CD8-positive, alpha-beta memory T cell (primary cell): Measurements from ENCODE around the gene TLR4. TPM values are rescaled to one million over a fixed set of nuclear protein-coding genes. Genes with fewer than 3 reads are reported as not detected.

Experiments used
- CTCF ChIA-PET: fragments of 350-600 bp; sonication (Branson Sonifier 250); formaldehyde crosslinking; loops from one replicate; lab custom pipeline; 2021; ENCODE audit warnings: antibody characterized with exemption; lab: Charles Lee
- POLR2A ChIA-PET: fragments of 350-600 bp; sonication (Branson Sonifier 250); formaldehyde crosslinking; loops from one replicate; lab custom pipeline; 2021; ENCODE audit warnings: antibody characterized with exemption; lab: Charles Lee
- DNase-seq, 5 donors: peaks; one replicate each; pipeline versions ENCODE4 v3.0.0 to v3.0.0-alpha.2; 2020 to 2022; ENCODE audit warnings: mixed read lengths in 1 of 5
- H3K27ac ChIP-seq: one replicate; pipeline ENCODE4 v1.7.0; 2013; ENCODE audit warnings: low read depth, mild to moderate bottlenecking, low read length, moderate library complexity
- H3K27me3 ChIP-seq: 2 replicates; pipeline ENCODE4 v1.7.0; 2013; ENCODE audit warnings: low read length, mild to moderate bottlenecking; ENCODE audit not compliant: insufficient read depth, poor library complexity, severe bottlenecking
- H3K36me3 ChIP-seq: 2 replicates; pipeline ENCODE4 v1.7.0; 2013; ENCODE audit warnings: mild to moderate bottlenecking, low read length, moderate library complexity; ENCODE audit not compliant: insufficient read depth
- H3K4me1 ChIP-seq: 2 replicates; pipeline ENCODE4 v1.7.0; 2013; ENCODE audit warnings: mild to moderate bottlenecking, low read length, moderate library complexity; ENCODE audit not compliant: insufficient read depth
- H3K4me3 ChIP-seq: 2 replicates; pipeline ENCODE4 v1.7.0; 2013; ENCODE audit warnings: mild to moderate bottlenecking, low read length
- H3K9me3 ChIP-seq: 2 replicates; pipeline ENCODE4 v1.7.0; 2013; ENCODE audit warnings: mild to moderate bottlenecking, low read length
- H3K27ac Mint-ChIP-seq, 8 donors: one replicate each; pipeline ENCODE4 v1.8.0; 2020 to 2021; ENCODE audit warnings: mixed read lengths in 8 of 8, mild to moderate bottlenecking in 6 of 8, inconsistent platforms in 3 of 8, moderate library complexity in 3 of 8
- H3K27me3 Mint-ChIP-seq, 2 donors: one replicate each; pipeline ENCODE4 v1.8.0; 2020 to 2021; ENCODE audit warnings: mixed read lengths in 2 of 2, mild to moderate bottlenecking in 1 of 2, moderate library complexity in 1 of 2
- H3K36me3 Mint-ChIP-seq, 3 donors: one replicate each; pipeline ENCODE4 v1.8.0; 2020 to 2021; ENCODE audit warnings: mixed read lengths in 3 of 3, inconsistent platforms in 1 of 3, mild to moderate bottlenecking in 1 of 3
- H3K4me1 Mint-ChIP-seq, 3 donors: one replicate each; pipeline ENCODE4 v1.8.0; 2020 to 2021; ENCODE audit warnings: mixed read lengths in 3 of 3, inconsistent platforms in 1 of 3, mild to moderate bottlenecking in 1 of 3
- H3K4me3 Mint-ChIP-seq, 7 donors: one replicate each; pipeline ENCODE4 v1.8.0; 2020 to 2021; ENCODE audit warnings: mixed read lengths in 7 of 7, mild to moderate bottlenecking in 6 of 7, moderate library complexity in 4 of 7, inconsistent platforms in 2 of 7
- H3K9me3 Mint-ChIP-seq, 5 donors: one replicate each; pipeline ENCODE4 v1.8.0; 2020 to 2022; ENCODE audit warnings: mixed read lengths in 5 of 5, mild to moderate bottlenecking in 3 of 5, moderate library complexity in 2 of 5, inconsistent platforms in 1 of 5
- polyA plus RNA-seq: library from polyadenylated mRNA; unstranded; fragments of 300-500 nt; fragmentation: Illumina TruSeq; gene quantifications from one replicate; pipeline ENCODE4 v1.2.3, GENCODE V29; 2021
- total RNA-seq, 2 experiments: library from RNA; stranded (reverse); gene quantifications; one replicate each; pipeline ENCODE4 v1.2.3, GENCODE V29; 2021

Gene TLR4
- total and polyA plus RNA-seq, 3 experiments from 2014 or later: 0.48 to 0.51 TPM; not detected in 1

- peaks cover 11 to 15% of the 10 kb centered on the region in 2 donors for H3K27me3 Mint-ChIP-seq
- no peak overlapping the region for H3K27ac Mint-ChIP-seq
- Histone ChIP-seq H3K4me3 (no peak overlapping the region), H3K27ac (no peak overlapping the region), H3K36me3 (no peaks in the 10 kb centered on the region), H3K27me3 (no peaks in the 10 kb centered on the region), H3K4me1 (no peaks in the 10 kb centered on the region), H3K9me3 (no peaks in the 10 kb centered on the region)
- POLR2A ChIA-PET: no interaction called here
- DNase-seq: no peak
- H3K4me3 Mint-ChIP-seq: no peak overlapping the region
- no peaks in the 10 kb centered on the region for H3K4me1 Mint-ChIP-seq
- H3K9me3 Mint-ChIP-seq: peaks cover 0 to 3% (median 0%) of the 10 kb centered on the region in 5 donors
- CTCF ChIA-PET: no interaction called here
- no peaks in the 10 kb centered on the region for H3K36me3 Mint-ChIP-seq
These were observed 35.6 kb downstream of the TLR4 start for GRCh38 chr9:117739624-117740347.

DNA sequence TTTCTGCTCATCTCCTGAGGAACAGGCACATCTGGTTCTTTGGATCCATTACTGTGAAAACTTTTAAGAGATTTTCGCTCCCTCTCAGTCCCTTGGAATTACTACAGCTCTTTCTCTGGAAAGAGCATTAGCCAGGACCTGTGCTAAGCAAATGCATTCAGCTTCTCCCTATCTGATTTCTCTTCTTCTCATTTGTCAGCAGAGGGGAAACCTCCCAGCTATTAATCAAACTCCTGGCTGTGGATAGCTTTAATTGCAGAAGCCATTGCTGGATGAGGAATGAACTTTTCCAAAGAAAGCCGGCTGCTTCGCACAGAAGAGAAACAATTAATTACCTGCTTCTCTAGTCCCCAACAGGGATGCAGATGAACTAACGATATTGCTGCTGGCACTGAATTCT is 37.9 kb downstream of the TLR4 start:
- no peak overlapping the region for H3K4me3 Mint-ChIP-seq
- Histone ChIP-seq H3K27me3 (no peaks in the 10 kb centered on the region), H3K4me3 (no peak overlapping the region), H3K4me1 (no peaks in the 10 kb centered on the region), H3K9me3 (no peaks in the 10 kb centered on the region), H3K36me3 (no peaks in the 10 kb centered on the region), H3K27ac (no peak overlapping the region)
- H3K27ac Mint-ChIP-seq: peak overlapping the region in 1 of 8 donors; percentile 54
- H3K36me3 Mint-ChIP-seq: no peaks in the 10 kb centered on the region
- peaks cover 0 to 3% (median 0%) of the 10 kb centered on the region in 5 donors for H3K9me3 Mint-ChIP-seq
- CTCF ChIA-PET: no interaction called here
- H3K4me1 Mint-ChIP-seq: peaks cover 0 to 4% (median 1%) of the 10 kb centered on the region in 3 donors
- no peak for DNase-seq
- H3K27me3 Mint-ChIP-seq: peaks cover 9 to 28% of the 10 kb centered on the region in 2 donors
- POLR2A ChIA-PET: no interaction called here

- no peaks in the 10 kb centered on the region for H3K27me3 ChIP-seq
These were observed 40.2 kb downstream of the TLR4 start for GRCh38 chr9:117744369-117744768.

DNA sequence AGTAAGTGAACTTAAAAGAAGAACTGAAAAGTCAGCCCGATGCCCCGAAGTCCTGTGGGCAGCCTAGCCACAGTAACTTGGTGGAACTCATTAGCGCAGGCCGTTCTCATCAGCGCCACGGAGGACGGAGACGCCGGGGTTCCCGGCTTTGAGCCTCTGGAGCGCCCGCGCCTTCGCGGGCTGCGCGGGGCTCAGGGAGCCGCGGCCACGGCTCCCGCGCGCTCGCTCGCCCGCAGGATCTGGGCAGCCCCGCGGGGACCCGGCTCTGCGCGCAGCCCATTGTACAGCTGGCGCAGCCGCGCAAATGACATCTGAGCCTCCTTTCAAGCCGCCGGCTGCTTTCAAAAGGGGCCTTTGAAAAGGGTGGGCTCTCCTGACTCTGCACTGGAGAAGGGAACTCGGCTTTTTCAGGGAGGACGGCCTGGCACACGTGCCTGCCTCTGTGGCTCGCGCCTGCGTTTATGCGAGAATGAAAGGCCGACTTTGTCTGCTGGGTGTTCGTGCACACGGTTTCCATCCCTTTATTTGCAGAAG is 40.7 kb downstream of the TLR4 start:
- Histone ChIP-seq H3K9me3 (no peaks in the 10 kb centered on the region), H3K27ac (no peak overlapping the region), H3K27me3 (no peaks in the 10 kb centered on the region), H3K4me1 (no peaks in the 10 kb centered on the region), H3K36me3 (no peaks in the 10 kb centered on the region), H3K4me3 (no peak overlapping the region)
- no peak overlapping the region for H3K27ac Mint-ChIP-seq
- peaks cover 0 to 4% (median 1%) of the 10 kb centered on the region in 3 donors for H3K4me1 Mint-ChIP-seq
- ChIA-PET CTCF (no interaction called here), POLR2A (no interaction called here)
- peaks cover 14 to 36% of the 10 kb centered on the region in 2 donors for H3K27me3 Mint-ChIP-seq
- no peak for DNase-seq
- no peaks in the 10 kb centered on the region for H3K36me3 Mint-ChIP-seq
- no peak overlapping the region for H3K4me3 Mint-ChIP-seq
- H3K9me3 Mint-ChIP-seq: peaks cover 0 to 3% (median 0%) of the 10 kb centered on the region in 5 donors

More at GRCh38 chr9:117744369-117744768, 40.2 kb downstream of the TLR4 start:
- peaks cover 0 to 4% (median 1%) of the 10 kb centered on the region in 3 donors for H3K4me1 Mint-ChIP-seq
- Histone ChIP-seq H3K36me3 (no peaks in the 10 kb centered on the region), H3K4me1 (no peaks in the 10 kb centered on the region), H3K9me3 (no peaks in the 10 kb centered on the region), H3K4me3 (no peak overlapping the region), H3K27ac (no peak overlapping the region)
- no peak overlapping the region for H3K27ac Mint-ChIP-seq
- CTCF ChIA-PET: no interaction called here
- no peaks in the 10 kb centered on the region for H3K36me3 Mint-ChIP-seq
- peaks cover 12 to 36% of the 10 kb centered on the region in 2 donors for H3K27me3 Mint-ChIP-seq
- no peak for DNase-seq
- no peak overlapping the region for H3K4me3 Mint-ChIP-seq
- H3K9me3 Mint-ChIP-seq: peaks cover 0 to 3% (median 0%) of the 10 kb centered on the region in 5 donors
- POLR2A ChIA-PET: no interaction called here

- POLR2A ChIA-PET: no interaction called here
- Histone ChIP-seq H3K27me3 (no peaks in the 10 kb centered on the region), H3K4me3 (no peak overlapping the region), H3K9me3 (no peaks in the 10 kb centered on the region), H3K27ac (no peak overlapping the region), H3K4me1 (no peaks in the 10 kb centered on the region), H3K36me3 (no peaks in the 10 kb centered on the region)
- no peak for DNase-seq
- peaks cover 16 to 36% of the 10 kb centered on the region in 2 donors for H3K27me3 Mint-ChIP-seq
- CTCF ChIA-PET: no interaction called here
- no peak overlapping the region for H3K4me3 Mint-ChIP-seq
- peaks cover 0 to 3% (median 0%) of the 10 kb centered on the region in 5 donors for H3K9me3 Mint-ChIP-seq
- peaks cover 0 to 4% (median 1%) of the 10 kb centered on the region in 3 donors for H3K4me1 Mint-ChIP-seq
- no peaks in the 10 kb centered on the region for H3K36me3 Mint-ChIP-seq
- H3K27ac Mint-ChIP-seq: no peak overlapping the region
These were observed 41.4 kb downstream of the TLR4 start for GRCh38 chr9:117745598-117745997.

DNA sequence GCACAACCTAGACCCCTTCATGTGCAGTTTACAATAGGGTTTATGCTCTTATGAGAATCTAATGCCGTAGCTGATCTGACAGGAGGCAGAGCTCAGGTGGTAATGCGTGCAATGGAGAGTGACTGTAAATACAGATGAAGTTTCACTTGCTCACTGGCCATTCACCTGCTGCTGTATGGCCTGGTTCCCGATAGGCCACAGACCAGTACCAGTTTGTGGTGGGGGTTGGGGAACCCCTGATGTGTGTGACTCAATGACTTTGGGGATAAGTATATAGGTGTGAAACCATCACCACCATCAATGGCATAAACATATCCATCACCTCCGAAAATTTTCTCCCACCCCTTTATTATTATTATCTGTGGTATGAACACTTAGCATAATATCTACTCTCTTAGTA is 42.1 kb downstream of the TLR4 start:
- peaks cover 0 to 4% (median 1%) of the 10 kb centered on the region in 3 donors for H3K4me1 Mint-ChIP-seq
- H3K36me3 Mint-ChIP-seq: no peaks in the 10 kb centered on the region
- ChIA-PET POLR2A (no interaction called here), CTCF (no interaction called here)
- no peaks in the 10 kb centered on the region for H3K36me3 ChIP-seq
- H3K27me3 ChIP-seq: no peaks in the 10 kb centered on the region
- no peak overlapping the region for H3K4me3 ChIP-seq
- H3K4me3 Mint-ChIP-seq: no peak overlapping the region
- peaks cover 0 to 3% (median 0%) of the 10 kb centered on the region in 5 donors for H3K9me3 Mint-ChIP-seq
- H3K9me3 ChIP-seq: no peaks in the 10 kb centered on the region
- no peak overlapping the region for H3K27ac ChIP-seq
- peaks cover 16 to 36% of the 10 kb centered on the region in 2 donors for H3K27me3 Mint-ChIP-seq
- H3K4me1 ChIP-seq: no peaks in the 10 kb centered on the region
- DNase-seq: no peak
- no peak overlapping the region for H3K27ac Mint-ChIP-seq

- no peaks in the 10 kb centered on the region for H3K27me3 ChIP-seq
- H3K4me3 ChIP-seq: no peak overlapping the region
- Mint-ChIP-seq H3K4me3 (no peak overlapping the region), H3K27ac (no peak overlapping the region), H3K4me1 (peaks cover 0 to 4% (median 1%) of the 10 kb centered on the region in 3 donors), H3K9me3 (peaks cover 0 to 2% (median 0%) of the 10 kb centered on the region in 5 donors), H3K27me3 (peaks cover 12 to 34% of the 10 kb centered on the region in 2 donors), H3K36me3 (no peaks in the 10 kb centered on the region)
- H3K4me1 ChIP-seq: no peaks in the 10 kb centered on the region
- H3K9me3 ChIP-seq: no peaks in the 10 kb centered on the region
- CTCF ChIA-PET: no interaction called here
- no peak overlapping the region for H3K27ac ChIP-seq
- POLR2A ChIA-PET: no interaction called here
- no peak for DNase-seq
- no peaks in the 10 kb centered on the region for H3K36me3 ChIP-seq
These were observed 43.3 kb downstream of the TLR4 start for GRCh38 chr9:117747386-117747970.

GRCh38 chr9:117750401-117750800 is 46.2 kb downstream of the TLR4 start:
- Histone ChIP-seq H3K4me1 (no peaks in the 10 kb centered on the region), H3K4me3 (no peak overlapping the region), H3K27me3 (no peaks in the 10 kb centered on the region), H3K9me3 (no peaks in the 10 kb centered on the region), H3K27ac (no peak overlapping the region), H3K36me3 (no peaks in the 10 kb centered on the region)
- no peak for DNase-seq
- POLR2A ChIA-PET: no interaction called here
- Mint-ChIP-seq H3K36me3 (no peaks in the 10 kb centered on the region), H3K9me3 (no peaks in the 10 kb centered on the region), H3K4me3 (no peak overlapping the region), H3K4me1 (peaks cover 0 to under 1% (median 0%) of the 10 kb centered on the region in 3 donors), H3K27ac (no peak overlapping the region), H3K27me3 (peaks cover 16 to 17% of the 10 kb centered on the region in 2 donors)
- CTCF ChIA-PET: no interaction called here
